GM18868 (cell line): ENCODE data around the gene HLA-DRA.

Experiments used
- ATAC-seq: cut with Tn5 transposase; IDR thresholded peaks from one replicate; pipeline ENCODE4 v1.9.1; 2021; ENCODE audit warnings: mild to moderate bottlenecking, moderate library complexity; ENCODE audit not compliant: unreplicated experiment

The HLA-DRA gene

GRCh38 chr6:32473376-32474348, 34.0 kb downstream of the HLA-DRA start:
- ATAC-seq, result peak; percentile 98

- no peak for ATAC-seq
Observed at GRCh38 chr6:32475392-32476206, 35.9 kb downstream of the HLA-DRA start.

- ATAC-seq, result no peak
Observed at GRCh38 chr6:32483968-32484613, 44.4 kb downstream of the HLA-DRA start.

- ATAC-seq, result no peak
Observed at GRCh38 chr6:32484614-32484998, 44.9 kb downstream of the HLA-DRA start.

GRCh38 chr6:32488083-32488482, 48.4 kb downstream of the HLA-DRA start:
- no peak for ATAC-seq

- ATAC-seq, result no peak
Observed at GRCh38 chr6:32491700-32492099, 52.0 kb downstream of the HLA-DRA start.

GRCh38 chr6:32492351-32492750, 52.7 kb downstream of the HLA-DRA start:
- no peak for ATAC-seq
